GM21723 (cell line): ENCODE measurements around the gene VEGFC.

Experiments
- ATAC-seq: cut with Tn5 transposase; IDR thresholded peaks from one replicate; pipeline ENCODE4 v1.9.1; 2021; ENCODE audit warnings: mild to moderate bottlenecking, moderate library complexity; ENCODE audit not compliant: unreplicated experiment

Gene VEGFC, protein sequence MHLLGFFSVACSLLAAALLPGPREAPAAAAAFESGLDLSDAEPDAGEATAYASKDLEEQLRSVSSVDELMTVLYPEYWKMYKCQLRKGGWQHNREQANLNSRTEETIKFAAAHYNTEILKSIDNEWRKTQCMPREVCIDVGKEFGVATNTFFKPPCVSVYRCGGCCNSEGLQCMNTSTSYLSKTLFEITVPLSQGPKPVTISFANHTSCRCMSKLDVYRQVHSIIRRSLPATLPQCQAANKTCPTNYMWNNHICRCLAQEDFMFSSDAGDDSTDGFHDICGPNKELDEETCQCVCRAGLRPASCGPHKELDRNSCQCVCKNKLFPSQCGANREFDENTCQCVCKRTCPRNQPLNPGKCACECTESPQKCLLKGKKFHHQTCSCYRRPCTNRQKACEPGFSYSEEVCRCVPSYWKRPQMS

DNA sequence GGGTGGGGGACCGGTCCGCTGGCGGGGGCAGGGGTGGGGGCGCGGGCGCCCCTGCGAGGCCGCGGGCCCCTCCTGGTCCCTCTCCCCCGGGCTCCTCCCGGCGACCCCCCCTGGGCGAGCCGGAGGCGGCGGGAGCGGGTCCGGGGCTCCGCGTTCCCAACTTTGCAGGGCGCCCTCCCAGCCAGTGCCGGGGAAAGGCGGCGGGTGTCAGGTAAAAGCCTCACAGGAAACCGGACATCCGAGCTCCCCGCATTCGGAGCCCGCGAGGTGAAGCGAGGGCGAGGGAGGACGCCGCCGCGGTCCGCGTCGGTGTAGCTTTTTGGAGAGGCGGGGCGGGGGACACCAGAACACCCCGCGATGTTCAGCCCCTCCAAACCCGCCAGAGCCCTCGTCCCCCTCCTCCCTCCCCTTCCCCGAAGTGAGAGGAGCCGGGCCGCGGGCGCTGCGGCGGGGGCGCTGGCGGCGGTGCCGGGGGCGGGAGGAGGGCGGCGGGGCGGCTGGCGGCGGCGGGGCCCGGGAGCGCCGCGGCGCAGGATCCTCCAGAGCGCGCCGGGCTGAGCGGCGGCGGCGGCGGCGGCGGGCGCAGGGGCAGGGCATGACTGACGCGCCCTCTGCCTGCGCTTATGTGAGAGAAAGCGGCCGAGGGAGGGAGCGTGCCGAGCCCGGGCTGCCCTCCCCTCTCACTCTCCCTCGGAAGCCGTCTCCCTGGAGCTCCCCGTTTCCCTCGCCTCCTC lies at the start of gene VEGFC:
TSS of gene VEGFC (minus strand) at position 597 of the 734 bp plus-strand sequence. CDS start 611 bp downstream, outside the sequence.
- peak; percentile 71 for ATAC-seq

GRCh38 chr4:176841711-176842112 lies 49.0 kb upstream of the VEGFC start:
- ATAC-seq, result no peak

DNA sequence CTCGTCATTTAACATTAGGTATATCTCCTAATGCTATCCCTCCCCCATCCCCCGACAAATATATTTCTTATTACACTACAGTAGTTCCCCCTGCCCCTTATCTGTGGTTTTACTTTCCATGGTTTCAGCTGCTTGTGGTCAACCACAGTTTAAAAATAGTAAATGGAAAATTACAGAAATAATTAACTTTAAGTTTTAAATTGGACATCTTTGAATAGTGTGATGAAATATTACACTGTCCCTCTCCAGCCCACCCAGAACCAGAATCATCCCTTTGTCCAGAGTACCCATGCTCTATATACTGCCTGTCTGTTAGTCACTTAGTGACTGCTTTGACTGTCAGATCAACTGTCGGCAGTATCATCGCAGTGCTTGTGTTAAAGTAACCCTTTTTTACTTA lies 47.4 kb upstream of the VEGFC start:
- ATAC-seq, result no peak

GRCh38 chr4:176839656-176840055 lies 46.9 kb upstream of the VEGFC start:
- ATAC-seq, result no peak

DNA sequence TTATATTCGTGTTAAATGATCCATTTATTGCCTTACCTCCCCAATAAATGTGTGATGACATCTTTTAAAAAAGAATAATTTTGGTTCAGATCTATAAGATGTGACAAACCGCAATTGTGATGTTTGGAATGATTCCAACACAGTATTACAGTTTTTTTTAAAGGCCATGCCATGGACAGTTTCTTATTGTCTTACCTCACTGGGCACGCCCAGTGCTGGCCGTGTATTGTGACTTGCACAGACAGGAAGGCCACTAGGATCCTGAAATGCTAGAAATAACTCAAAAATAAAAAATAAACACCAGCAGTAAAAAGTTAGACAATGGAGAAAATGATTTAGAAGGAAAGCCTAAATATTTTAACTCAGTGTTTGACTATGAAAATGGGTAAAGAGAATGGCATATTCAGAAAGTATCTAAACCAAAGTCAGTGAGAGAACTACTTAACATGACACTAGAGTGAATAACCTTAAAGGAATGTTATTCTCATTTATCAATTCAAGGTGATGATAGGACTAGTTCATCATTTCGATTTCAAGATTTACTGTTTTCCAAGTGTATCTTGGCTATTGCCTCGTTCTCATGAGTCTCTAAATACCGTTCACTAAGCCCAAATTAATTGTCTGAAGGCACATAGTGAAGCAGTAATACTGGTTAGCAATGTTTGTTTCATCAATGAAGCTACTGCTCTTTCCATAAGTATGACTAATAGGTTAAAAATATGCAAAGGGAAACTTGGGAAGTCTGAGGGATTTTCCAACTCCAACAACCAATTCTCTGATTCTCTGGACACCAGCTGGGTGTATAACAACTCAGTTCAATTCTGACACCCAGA lies 46.1 kb upstream of the VEGFC start:
- ATAC-seq, result no peak

- ATAC-seq, result no peak
Measured at GRCh38 chr4:176837169-176837895, 44.6 kb upstream of the VEGFC start.

DNA sequence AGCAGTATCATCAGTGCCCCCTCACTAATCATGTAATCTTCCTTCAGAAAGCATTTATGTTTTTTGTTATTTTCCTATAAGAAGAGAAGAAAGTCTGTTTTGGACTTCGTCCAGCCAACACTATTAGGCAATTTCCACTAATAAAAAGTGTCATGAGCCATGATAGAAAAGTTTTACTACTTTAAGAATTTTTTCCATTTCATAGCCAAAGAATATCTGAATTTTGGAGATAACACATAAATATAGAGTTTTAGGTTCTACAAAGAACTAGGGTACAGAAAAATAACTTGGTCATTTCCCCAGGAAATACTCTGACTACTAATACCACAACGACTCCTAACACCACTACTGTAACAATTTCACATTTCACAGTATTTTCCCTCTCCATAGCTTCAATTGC lies 41.8 kb upstream of the VEGFC start:
- ATAC-seq, result no peak

- ATAC-seq, result no peak
Measured at GRCh38 chr4:176833400-176834175, 40.9 kb upstream of the VEGFC start.

DNA sequence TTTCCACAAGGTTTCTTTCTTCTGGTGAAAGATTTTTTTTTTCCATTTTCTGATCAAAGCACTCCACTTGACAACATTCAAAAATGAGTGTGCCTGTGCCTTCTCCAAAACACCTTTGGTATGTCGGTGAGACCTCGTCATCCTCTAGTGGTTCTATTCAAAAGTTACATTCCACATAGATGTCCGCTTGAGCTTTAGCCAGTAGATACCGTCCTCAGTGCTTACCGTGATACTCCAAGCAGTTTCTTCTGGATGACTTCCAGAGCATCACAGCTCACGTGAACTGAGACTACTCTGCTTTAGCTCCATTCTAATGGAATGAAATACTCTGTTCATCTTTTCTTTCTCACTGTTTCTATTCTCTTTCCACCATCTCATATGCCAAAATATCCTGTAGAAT lies 38.2 kb upstream of the VEGFC start:
- no peak for ATAC-seq

DNA sequence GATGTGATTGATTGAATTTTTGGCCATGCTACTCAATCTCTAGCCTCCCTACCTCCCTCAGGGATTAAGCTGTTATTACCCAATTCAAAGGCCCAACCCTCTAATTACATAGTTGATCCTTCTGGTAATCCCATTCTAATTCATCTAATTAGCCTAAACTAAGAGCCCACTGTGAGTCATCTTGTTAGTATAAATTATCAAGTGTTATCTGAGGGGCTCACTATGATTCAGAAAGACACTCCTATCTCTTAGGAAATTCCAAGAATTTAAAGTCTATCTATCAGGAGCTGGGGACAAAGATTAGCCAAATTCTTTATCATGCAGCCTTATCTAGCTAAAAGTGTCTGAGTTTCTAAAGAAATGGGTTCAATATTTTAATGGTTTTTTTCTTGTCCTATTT lies 32.9 kb upstream of the VEGFC start:
- ATAC-seq, result no peak

DNA sequence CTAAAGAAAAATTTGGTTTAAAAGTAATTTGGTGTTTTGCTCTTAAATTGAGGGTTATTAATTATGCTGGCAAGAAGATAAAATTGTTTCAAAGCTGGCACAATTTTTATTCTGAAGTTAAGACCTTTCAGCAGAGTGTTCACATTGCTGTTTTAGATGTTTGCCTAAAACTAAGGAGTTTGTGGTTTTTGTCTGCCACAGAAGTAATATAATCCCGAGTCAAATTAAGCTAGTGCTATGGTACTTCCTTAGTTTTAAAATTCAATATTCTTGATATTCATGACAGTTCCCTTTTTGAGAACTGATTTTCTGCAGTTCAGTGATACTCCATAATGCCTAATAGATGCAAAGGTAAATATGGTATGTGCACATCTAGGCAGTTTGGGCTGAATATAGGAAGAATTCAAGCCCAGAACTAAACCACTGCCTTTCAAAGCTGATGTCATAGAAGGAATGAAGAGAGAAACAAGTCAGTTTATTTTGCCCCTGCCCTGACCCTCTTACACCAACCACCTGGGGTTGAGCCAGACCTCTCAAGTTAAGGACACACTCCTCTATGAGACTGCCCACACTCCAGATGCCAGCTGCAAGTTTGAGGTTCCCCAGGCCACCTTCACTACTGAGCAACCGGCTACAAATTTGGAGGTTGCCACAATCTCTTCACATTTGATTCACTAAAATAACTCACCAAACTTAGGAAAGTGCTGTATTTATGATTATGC lies 32.1 kb upstream of the VEGFC start:
- no peak for ATAC-seq

DNA sequence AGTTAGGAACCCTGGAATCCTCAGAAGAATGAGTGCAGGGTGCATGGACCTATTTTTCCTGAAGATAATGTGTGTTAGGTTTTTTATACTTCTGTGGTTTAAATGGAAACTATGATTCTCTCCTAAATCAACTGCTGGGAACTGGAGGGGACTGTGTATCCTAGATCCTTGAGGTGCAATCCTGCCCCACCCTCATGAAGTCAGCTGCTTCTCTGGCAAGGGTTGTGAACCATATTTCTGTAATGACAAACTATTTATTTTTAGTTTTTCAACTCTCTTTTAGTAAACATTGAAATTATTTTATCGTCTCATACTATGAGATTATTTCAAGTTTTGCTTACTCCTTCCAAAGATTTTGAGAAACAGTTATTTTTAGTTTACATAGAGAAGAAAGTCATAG lies 25.8 kb upstream of the VEGFC start:
- no peak for ATAC-seq

DNA sequence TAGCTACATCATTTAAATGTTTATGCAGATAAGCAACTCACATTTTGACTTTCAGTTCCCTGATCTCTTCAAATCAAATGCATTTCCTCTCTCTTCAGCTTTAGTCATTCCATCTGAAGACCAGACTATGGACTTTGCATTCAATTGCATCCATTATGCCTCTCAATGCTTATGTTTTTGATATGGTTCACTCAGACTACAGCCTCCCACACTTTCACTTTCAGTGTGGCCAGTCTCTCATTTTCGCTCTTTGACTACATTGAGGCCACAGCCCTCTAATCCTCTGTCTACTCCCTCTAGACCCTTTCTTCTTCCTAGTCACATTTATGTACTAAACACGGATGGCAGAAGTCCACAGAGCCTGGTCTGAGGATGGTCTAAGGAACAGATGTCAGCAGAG lies 24.5 kb upstream of the VEGFC start:
- ATAC-seq, result peak; percentile 82

- no peak for ATAC-seq
Measured at GRCh38 chr4:176814770-176815169, 22.0 kb upstream of the VEGFC start.

GRCh38 chr4:176810481-176811249 lies 17.9 kb upstream of the VEGFC start:
- ATAC-seq, result no peak

DNA sequence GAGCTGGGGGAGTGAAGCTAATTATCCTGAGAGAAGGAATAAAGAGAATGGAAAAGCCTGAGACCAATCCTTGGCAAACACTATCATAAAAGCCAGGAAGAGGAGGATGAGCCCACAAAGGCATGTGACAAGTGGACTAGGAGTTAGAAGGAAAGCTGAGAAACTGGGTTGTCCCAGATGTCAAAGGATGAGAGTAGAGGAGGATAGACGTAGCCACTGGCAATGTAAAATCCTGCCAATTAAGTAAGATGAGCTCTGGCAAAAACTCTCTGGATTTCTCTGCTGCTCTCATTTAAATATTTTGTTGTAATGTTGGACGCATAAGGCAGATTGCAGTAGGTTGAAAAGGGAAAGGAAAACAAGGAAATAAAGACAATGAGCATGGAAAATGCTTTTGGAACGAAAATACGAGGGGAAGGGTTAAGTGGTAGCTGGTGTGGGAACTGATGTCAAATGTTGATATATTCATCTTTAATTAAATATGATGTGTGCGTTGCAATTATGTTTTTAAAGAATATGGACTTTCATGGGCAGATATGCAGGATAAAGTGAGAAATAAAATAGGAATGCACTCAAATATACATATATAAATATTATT lies 14.2 kb upstream of the VEGFC start:
- no peak for ATAC-seq

DNA sequence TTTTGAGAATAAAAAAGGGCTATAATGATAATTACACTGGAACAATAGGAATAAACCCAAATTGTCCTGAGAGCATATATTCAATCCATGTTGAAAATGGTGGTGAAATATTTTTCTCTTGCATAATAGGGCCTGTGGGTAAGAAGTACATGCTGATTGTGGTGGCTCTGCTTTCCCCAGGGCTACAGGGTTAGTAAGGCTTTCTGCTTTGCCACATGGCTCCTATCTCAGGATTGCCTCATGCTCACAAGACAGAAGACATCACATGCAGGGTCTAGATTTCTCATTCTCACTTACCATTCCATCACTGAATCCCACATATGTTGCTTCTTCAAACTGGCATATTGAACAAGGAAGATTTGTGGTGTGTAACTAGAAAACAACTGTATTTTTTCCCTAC lies 12.4 kb upstream of the VEGFC start:
- ATAC-seq, result no peak

DNA sequence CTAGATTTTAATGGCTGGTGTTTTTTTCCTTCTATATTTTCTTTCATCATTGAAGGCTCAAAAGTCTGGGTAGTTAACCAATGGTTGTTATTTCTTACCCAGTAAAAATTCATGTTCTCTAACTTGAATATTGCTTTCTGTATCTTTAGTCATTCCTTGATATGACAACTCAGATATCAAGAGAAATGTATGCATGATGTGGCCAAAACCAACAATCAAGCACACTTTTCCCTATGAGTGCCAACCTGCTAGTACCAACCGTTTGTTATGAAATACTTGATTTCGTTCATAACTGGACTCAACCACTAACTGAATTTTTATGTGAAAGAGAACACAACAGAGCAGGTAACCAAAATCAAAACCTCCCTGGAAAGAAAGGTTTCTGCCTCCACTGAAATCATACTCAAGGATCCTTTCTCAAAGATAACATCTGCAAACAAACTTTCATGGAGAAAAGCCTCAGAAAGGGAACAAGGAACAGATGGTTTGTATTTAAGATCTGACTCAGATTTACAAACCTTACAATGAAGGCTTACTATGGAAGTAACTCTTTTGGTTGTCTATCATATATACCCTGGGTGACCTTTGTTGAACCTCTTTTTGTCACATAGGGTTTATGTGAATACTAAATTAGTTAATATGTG lies 8.3 kb upstream of the VEGFC start:
- ATAC-seq, result no peak
